NOMO-1 treated with DMSO at 0.1 percent for 48 hours (cell line): ENCODE measurements around the gene DNASE1L2.
"Not testable (repeated sequence)": the region's sequence is repeated elsewhere in the genome, so short reads cannot be mapped to it uniquely, and the experiment has no call there.

Experiments
- DNase-seq: peaks from one replicate; lab custom pipeline; 2025; ENCODE audit not compliant: unreplicated experiment; lab: John Stamatoyannopoulos, UW

DNASE1L2 gene

GRCh38 chr16:2203119-2203688 is 33.0 kb upstream of the DNASE1L2 start:
- DNase-seq = not testable (repeated sequence)

GRCh38 chr16:2204416-2205103 is 31.7 kb upstream of the DNASE1L2 start:
- no peak for DNase-seq

GRCh38 chr16:2205104-2205966 is 30.9 kb upstream of the DNASE1L2 start, which contains the start of gene MLST8:
MLST8 (plus strand) TSS chr16:2205454; CDS start chr16:2206086, 632 bp downstream.
- DNase-seq = peak; percentile 77

GRCh38 chr16:2205967-2206313 is 30.3 kb upstream of the DNASE1L2 start:
- DNase-seq = no peak

- no peak for DNase-seq
Observed at GRCh38 chr16:2206420-2206779, 29.8 kb upstream of the DNASE1L2 start.

GRCh38 chr16:2206780-2207433 is 29.3 kb upstream of the DNASE1L2 start:
- DNase-seq = no peak

GRCh38 chr16:2207872-2208271 is 28.4 kb upstream of the DNASE1L2 start:
- DNase-seq = no peak

- no peak for DNase-seq
Observed at GRCh38 chr16:2208308-2208707, 27.9 kb upstream of the DNASE1L2 start.

- no peak for DNase-seq
Observed at GRCh38 chr16:2208772-2209171, 27.5 kb upstream of the DNASE1L2 start.

- no peak for DNase-seq
Observed at GRCh38 chr16:2209258-2210008, 26.8 kb upstream of the DNASE1L2 start.

GRCh38 chr16:2210009-2210332 is 26.3 kb upstream of the DNASE1L2 start:
- no peak for DNase-seq

GRCh38 chr16:2210386-2211365 is 25.6 kb upstream of the DNASE1L2 start, which contains the start of gene BRICD5:
BRICD5 (minus strand) TSS chr16:2210863; CDS start chr16:2210833, 30 bp downstream.
- DNase-seq = no peak

- no peak for DNase-seq
Observed at GRCh38 chr16:2211923-2212347, 24.3 kb upstream of the DNASE1L2 start.

- peak; percentile 46 for DNase-seq
Observed at GRCh38 chr16:2212362-2213324, 23.6 kb upstream of the DNASE1L2 start.

- DNase-seq = no peak
Observed at GRCh38 chr16:2213817-2214718, 22.2 kb upstream of the DNASE1L2 start.

- DNase-seq = no peak
Observed at GRCh38 chr16:2214719-2214968, 21.6 kb upstream of the DNASE1L2 start, which contains the start of gene PGP. PGP (minus strand) TSS chr16:2214840; CDS start chr16:2214777, 63 bp downstream.

GRCh38 chr16:2216330-2216729 is 19.9 kb upstream of the DNASE1L2 start:
- no peak for DNase-seq
